Common myeloid progenitor, CD34-positive (primary cell): ENCODE results near the gene GMPR.

Source experiments
- CTCF ChIA-PET: fragments of 350-600 bp; sonication (Branson Sonifier 250); formaldehyde crosslinking; loops from one replicate; lab custom pipeline; 2021; ENCODE audit warnings: antibody characterized with exemption; lab: Charles Lee
- POLR2A ChIA-PET: fragments of 350-600 bp; sonication (Branson Sonifier 250); formaldehyde crosslinking; loops from one replicate; lab custom pipeline; 2021; ENCODE audit warnings: antibody characterized with exemption; lab: Charles Lee
- DNase-seq, 3 donors: peaks; one replicate each; pipeline versions ENCODE4 v3.0.0 to v3.0.0-alpha.2; 2013
- H3K27ac ChIP-seq, 2 experiments: 1 replicate in 1 of 2; 2 replicates in 1 of 2; pipeline ENCODE4 v1.7.0; 2013; ENCODE audit warnings: inconsistent platforms in 2 of 2, low read length in 2 of 2, mild to moderate bottlenecking in 2 of 2, low read depth in 1 of 2, moderate library complexity in 1 of 2; ENCODE audit not compliant: severe bottlenecking in 2 of 2, insufficient read depth in 1 of 2, poor library complexity in 1 of 2
- H3K27me3 ChIP-seq, 5 experiments: replicated peaks in 2 of 5; 1 replicate in 3 of 5; 2 replicates in 2 of 5; pipeline versions ENCODE4 v1.6.1 to v1.7.0; 2013; ENCODE audit warnings: low read length in 4 of 5, mild to moderate bottlenecking in 2 of 5, moderate library complexity in 2 of 5, inconsistent platforms in 1 of 5; ENCODE audit not compliant: insufficient read depth in 5 of 5, control insufficient read depth in 4 of 5
- H3K36me3 ChIP-seq, 4 experiments: 1 replicate in 2 of 4; 2 replicates in 2 of 4; pipeline versions ENCODE4 v1.6.1 to v1.7.0; 2013; ENCODE audit warnings: low read length in 3 of 4, control low read depth in 1 of 4, mild to moderate bottlenecking in 1 of 4; ENCODE audit not compliant: control insufficient read depth in 4 of 4, insufficient read depth in 4 of 4
- H3K4me1 ChIP-seq, 4 experiments: 1 replicate in 3 of 4; 2 replicates in 1 of 4; pipeline versions ENCODE4 v1.6.1 to v1.7.1; 2013; ENCODE audit warnings: low read length in 3 of 4, mild to moderate bottlenecking in 3 of 4, control low read depth in 1 of 4, inconsistent platforms in 1 of 4, moderate library complexity in 1 of 4; ENCODE audit not compliant: control insufficient read depth in 4 of 4, insufficient read depth in 4 of 4; ENCODE audit errors: control extremely low read depth in 1 of 4
- H3K4me3 ChIP-seq, 7 experiments: 1 replicate in 4 of 7; 2 replicates in 3 of 7; pipeline versions ENCODE4 v1.5.1 to v1.7.0; 2013; ENCODE audit warnings: mild to moderate bottlenecking in 7 of 7, low read length in 6 of 7, moderate library complexity in 6 of 7, inconsistent platforms in 2 of 7, low read depth in 2 of 7, control low read depth in 1 of 7; ENCODE audit not compliant: insufficient read depth in 4 of 7, control insufficient read depth in 1 of 7; ENCODE audit errors: extremely low read depth in 1 of 7
- H3K9me3 ChIP-seq, 5 experiments: 1 replicate in 4 of 5; 2 replicates in 1 of 5; pipeline versions ENCODE4 v1.6.1 to v1.7.1; 2013; ENCODE audit warnings: low read length in 4 of 5, mild to moderate bottlenecking in 2 of 5, inconsistent platforms in 1 of 5, low read depth in 1 of 5, moderate library complexity in 1 of 5; ENCODE audit not compliant: control insufficient read depth in 4 of 5, insufficient read depth in 2 of 5; ENCODE audit errors: control extremely low read depth in 1 of 5
- WGBS: methylation state at CpG from one replicate; pipeline ENCODE4 v1.1.5; 2013; ENCODE audit not compliant: insufficient coverage; 5-methylcytosine and 5-hydroxymethylcytosine counted together

The GMPR gene

GRCh38 chr6:16295060-16295459, 56.7 kb downstream of the GMPR start:
- Histone ChIP-seq H3K9me3 (no peaks in the 10 kb centered on the region), H3K27ac (no peak overlapping the region), H3K36me3 (peaks cover 2 to 38% (median 29%) of the 10 kb centered on the region in 4 experiments), H3K4me1 (no peaks in the 10 kb centered on the region), H3K4me3 (no peak overlapping the region), H3K27me3 (no peaks in the 10 kb centered on the region)
- POLR2A ChIA-PET: no interaction called here
- DNase-seq: no peak
- CTCF ChIA-PET: interaction anchor here (1.2 kb wide), 1 partner anchor 22 kb away, joined by 4 read pairs; no protein-coding TSS in a partner anchor
- WGBS: 97% methylated on average over 15 of the region's 15 CpGs

DNA sequence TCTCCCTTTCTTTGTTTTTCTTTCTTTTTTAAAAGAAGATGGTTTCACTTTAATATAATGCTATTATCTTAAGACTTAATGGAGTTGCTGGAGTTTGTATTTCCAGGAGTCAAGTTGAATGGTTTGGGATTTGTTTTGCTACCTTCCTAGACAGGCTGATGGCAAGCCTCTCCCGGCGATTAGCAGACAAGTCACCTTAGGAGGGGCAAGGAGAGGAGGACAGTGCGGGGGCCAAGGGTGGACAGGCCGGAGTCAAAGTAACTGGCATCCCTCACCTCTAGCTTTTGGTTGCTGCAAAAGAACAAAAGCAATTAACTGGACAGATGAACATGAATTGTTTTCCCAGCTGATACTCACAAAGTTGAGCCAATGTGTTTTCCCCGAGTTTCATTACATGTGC, 57.1 kb downstream of the GMPR start:
- WGBS: 100% methylated on average over 3 of the region's 5 CpGs
- DNase-seq: no peak
- H3K4me1 ChIP-seq: no peaks in the 10 kb centered on the region
- no peak overlapping the region for H3K4me3 ChIP-seq
- ChIA-PET POLR2A (no interaction called here), CTCF (interaction anchor here (1.2 kb wide), 1 partner anchor 21 kb away, joined by 4 read pairs; no protein-coding TSS in a partner anchor)
- peaks cover 2 to 34% (median 27%) of the 10 kb centered on the region in 4 experiments for H3K36me3 ChIP-seq
- no peaks in the 10 kb centered on the region for H3K27me3 ChIP-seq
- H3K9me3 ChIP-seq: no peaks in the 10 kb centered on the region
- no peak overlapping the region for H3K27ac ChIP-seq

GRCh38 chr6:16296061-16296670, 57.8 kb downstream of the GMPR start:
- H3K9me3 ChIP-seq: no peaks in the 10 kb centered on the region
- POLR2A ChIA-PET: no interaction called here
- no peaks in the 10 kb centered on the region for H3K4me1 ChIP-seq
- H3K27ac ChIP-seq: no peak overlapping the region
- 100% methylated on average over 6 of the region's 7 CpGs for WGBS
- H3K4me3 ChIP-seq: no peak overlapping the region
- DNase-seq: no peak
- peaks cover 2 to 36% (median 23%) of the 10 kb centered on the region in 4 experiments for H3K36me3 ChIP-seq
- no peaks in the 10 kb centered on the region for H3K27me3 ChIP-seq
- CTCF ChIA-PET: no interaction called here

GRCh38 chr6:16299861-16300260, 61.5 kb downstream of the GMPR start:
- no peak overlapping the region for H3K4me3 ChIP-seq
- peaks cover 0 to 3% (median 0%) of the 10 kb centered on the region in 4 experiments for H3K4me1 ChIP-seq
- H3K27ac ChIP-seq: no peak overlapping the region
- peaks cover 0 to 24% (median 22%) of the 10 kb centered on the region in 4 experiments for H3K36me3 ChIP-seq
- 100% methylated on average over 1 of the region's 3 CpGs for WGBS
- no peak for DNase-seq
- no peaks in the 10 kb centered on the region for H3K27me3 ChIP-seq
- ChIA-PET CTCF (interaction anchor here (1.2 kb wide), 1 partner anchor 14 kb away, joined by 3 read pairs; no protein-coding TSS in a partner anchor), POLR2A (no interaction called here)
- no peaks in the 10 kb centered on the region for H3K9me3 ChIP-seq

GRCh38 chr6:16301511-16301910, 63.1 kb downstream of the GMPR start:
- CTCF ChIA-PET: interaction anchor here (1.9 kb wide), 1 partner anchor 31 kb away, joined by 5 read pairs; no protein-coding TSS in a partner anchor
- POLR2A ChIA-PET: no interaction called here
- Histone ChIP-seq H3K36me3 (peaks cover 0 to 24% (median 19%) of the 10 kb centered on the region in 4 experiments), H3K27me3 (no peaks in the 10 kb centered on the region), H3K4me1 (peaks cover 0 to 14% (median 0%) of the 10 kb centered on the region in 4 experiments), H3K4me3 (no peak overlapping the region), H3K27ac (no peak overlapping the region), H3K9me3 (no peaks in the 10 kb centered on the region)
- WGBS: 92% methylated on average over 4 of the region's 7 CpGs
- DNase-seq: no peak

- DNase-seq: no peak
- Histone ChIP-seq H3K4me1 (peaks cover 0 to 14% (median 0%) of the 10 kb centered on the region in 4 experiments), H3K27me3 (no peaks in the 10 kb centered on the region), H3K9me3 (no peaks in the 10 kb centered on the region), H3K4me3 (no peak overlapping the region), H3K36me3 (peaks cover 0 to 19% (median 12%) of the 10 kb centered on the region in 4 experiments), H3K27ac (no peak overlapping the region)
- POLR2A ChIA-PET: no interaction called here
- WGBS: 96% methylated on average over 21 of the region's 27 CpGs
- CTCF ChIA-PET: interaction anchor here (1.9 kb wide), 1 partner anchor 29 kb away, joined by 5 read pairs; no protein-coding TSS in a partner anchor
Observed at GRCh38 chr6:16302721-16303552, 64.5 kb downstream of the GMPR start.
